ENCODE results near the gene SCARF1.

DNA sequence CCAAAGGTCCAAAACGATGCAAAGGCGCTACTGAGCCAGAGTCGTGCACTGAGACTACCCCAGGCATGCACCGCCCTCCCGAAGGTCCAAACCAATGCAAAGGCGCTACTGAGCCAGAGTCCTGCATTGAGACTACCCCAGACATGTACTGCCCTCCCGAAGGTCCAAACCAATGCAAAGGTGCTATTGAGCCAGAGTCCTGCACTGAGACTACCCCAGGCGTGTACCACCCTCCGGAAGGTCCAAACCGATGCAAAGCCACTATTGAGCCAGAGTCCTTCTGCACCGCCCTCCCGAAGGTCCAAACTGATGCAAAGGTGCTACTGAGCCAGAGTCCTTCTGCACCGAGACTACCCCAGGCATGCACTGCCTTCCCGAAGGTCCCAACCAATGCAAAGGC is 44.0 kb downstream of the SCARF1 start:
- TF ChIP-seq, protein P1, sequence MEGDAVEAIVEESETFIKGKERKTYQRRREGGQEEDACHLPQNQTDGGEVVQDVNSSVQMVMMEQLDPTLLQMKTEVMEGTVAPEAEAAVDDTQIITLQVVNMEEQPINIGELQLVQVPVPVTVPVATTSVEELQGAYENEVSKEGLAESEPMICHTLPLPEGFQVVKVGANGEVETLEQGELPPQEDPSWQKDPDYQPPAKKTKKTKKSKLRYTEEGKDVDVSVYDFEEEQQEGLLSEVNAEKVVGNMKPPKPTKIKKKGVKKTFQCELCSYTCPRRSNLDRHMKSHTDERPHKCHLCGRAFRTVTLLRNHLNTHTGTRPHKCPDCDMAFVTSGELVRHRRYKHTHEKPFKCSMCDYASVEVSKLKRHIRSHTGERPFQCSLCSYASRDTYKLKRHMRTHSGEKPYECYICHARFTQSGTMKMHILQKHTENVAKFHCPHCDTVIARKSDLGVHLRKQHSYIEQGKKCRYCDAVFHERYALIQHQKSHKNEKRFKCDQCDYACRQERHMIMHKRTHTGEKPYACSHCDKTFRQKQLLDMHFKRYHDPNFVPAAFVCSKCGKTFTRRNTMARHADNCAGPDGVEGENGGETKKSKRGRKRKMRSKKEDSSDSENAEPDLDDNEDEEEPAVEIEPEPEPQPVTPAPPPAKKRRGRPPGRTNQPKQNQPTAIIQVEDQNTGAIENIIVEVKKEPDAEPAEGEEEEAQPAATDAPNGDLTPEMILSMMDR (conservative IDR thresholded peaks at IDR 0.05), result no peak
- no peak for TF ChIP-seq EZH2 (IDR thresholded peaks at IDR 0.05; ENCODE audit: low read depth)
